ENCODE results near the gene NIN. TPM values are rescaled to one million over a fixed set of nuclear protein-coding genes. Genes with fewer than 3 reads are reported as not detected.

Gene NIN
- total and polyA plus RNA-seq, 4 donors: 17.9 to 46.9 (median 33.1) TPM

DNA sequence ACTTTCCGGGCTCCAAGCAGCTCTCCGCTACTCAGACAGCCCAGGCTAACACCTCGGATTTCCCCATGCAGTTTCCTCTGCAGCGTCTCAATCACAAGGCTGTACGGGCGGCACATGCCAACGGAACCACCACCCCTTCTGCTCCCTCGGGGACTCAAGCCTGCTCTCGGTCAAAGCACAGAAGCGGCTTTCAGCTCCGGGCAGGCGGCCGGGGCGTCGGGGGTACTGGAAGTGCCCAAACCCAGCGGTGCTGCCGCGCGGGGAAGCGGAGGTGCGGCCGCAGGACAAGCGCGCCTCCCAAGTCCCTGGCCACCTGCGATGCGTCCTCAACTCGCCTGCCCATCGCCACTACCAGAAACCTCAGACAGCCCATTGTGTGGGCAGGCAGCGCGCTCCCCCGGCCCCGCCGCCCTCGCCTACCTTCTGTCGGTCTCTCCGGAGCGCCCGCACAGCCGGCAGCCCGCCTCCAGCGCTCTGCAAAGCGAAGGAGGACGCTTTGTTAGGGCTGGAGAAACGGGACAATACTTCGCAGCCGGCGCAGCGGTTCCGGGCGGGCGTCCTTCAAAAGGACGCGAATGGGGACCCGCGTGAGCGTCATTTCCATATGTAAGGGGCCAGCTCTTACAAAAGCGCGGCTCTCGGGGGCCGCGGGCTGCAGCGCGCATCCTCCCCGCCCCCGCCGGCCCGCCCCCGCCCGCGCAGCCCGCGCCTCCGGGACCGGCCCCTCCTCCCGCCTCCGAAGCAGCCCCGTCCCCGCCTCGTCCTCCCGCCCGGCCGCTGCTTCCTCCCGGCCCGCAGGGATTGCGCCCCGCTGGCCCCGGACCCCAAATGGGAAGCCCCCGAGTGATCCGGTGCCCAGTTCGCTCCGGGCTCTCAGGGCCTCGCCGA lies 674 bp downstream of the NIN start:
- no peaks in the 10 kb centered on the region for H3K9me3 ChIP-seq (ENCODE audit: control insufficient read depth, insufficient read depth, low read length)
- H3K4me1 ChIP-seq (ENCODE audit: control insufficient read depth, insufficient read depth, low read length): peaks cover 22% of the 10 kb centered on the region
- H3K4me3 ChIP-seq (ENCODE audit: low read depth, low read length): peak overlapping the region; percentile 74
- H3K27me3 ChIP-seq (ENCODE audit: control insufficient read depth, insufficient read depth, low read length): peaks cover 3% of the 10 kb centered on the region
- H3K36me3 ChIP-seq (ENCODE audit: control insufficient read depth, insufficient read depth, low read length): no peaks in the 10 kb centered on the region
- peak in 4 of 6 donors; percentile 49 to 85 (median 68) for DNase-seq (ENCODE audit: low read depth in 4 of 6, low spot score in 6 of 6)
- 0% methylated on average over 93 of the region's 93 CpGs for WGBS (ENCODE audit: insufficient coverage)
- peak overlapping the region; percentile 89 for H3K27ac ChIP-seq (ENCODE audit: low read depth, low read length)

DNA sequence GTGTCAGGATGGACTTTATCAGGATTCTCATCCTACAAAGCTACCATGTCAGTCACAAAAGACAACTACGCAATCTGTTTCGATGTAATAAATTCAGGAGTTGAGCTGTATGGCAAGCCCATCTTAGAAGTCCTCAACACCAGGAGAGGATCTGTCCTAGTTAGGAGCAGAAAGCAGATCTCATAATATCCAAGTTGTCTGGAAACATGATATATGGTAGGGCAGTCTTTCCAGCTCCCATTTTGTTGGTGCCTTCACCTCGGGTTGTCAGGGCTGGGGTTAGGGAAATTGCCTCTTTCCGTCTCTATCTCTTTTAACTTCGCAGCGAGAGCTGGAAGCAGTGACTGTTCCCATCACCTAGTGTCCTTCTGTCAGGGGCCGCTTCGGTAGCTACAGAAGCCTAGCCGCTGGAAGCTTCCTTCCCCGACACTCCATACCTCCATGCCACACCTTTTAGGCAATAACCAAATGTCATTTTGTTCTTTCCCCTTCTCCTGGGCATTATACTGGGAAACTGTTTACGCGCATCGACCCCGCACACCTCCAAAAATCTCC lies 1.4 kb downstream of the NIN start:
- H3K4me1 ChIP-seq (ENCODE audit: control insufficient read depth, insufficient read depth, low read length): peaks cover 22% of the 10 kb centered on the region
- H3K36me3 ChIP-seq (ENCODE audit: control insufficient read depth, insufficient read depth, low read length): no peaks in the 10 kb centered on the region
- peak in 1 of 6 donors; percentile 63 for DNase-seq (ENCODE audit: low read depth in 4 of 6, low spot score in 6 of 6)
- WGBS (ENCODE audit: insufficient coverage): 3% methylated on average over 10 of the region's 14 CpGs
- H3K27ac ChIP-seq (ENCODE audit: low read depth, low read length): peak overlapping the region; percentile 89
- peak overlapping the region; percentile 74 for H3K4me3 ChIP-seq (ENCODE audit: low read depth, low read length)
- H3K27me3 ChIP-seq (ENCODE audit: control insufficient read depth, insufficient read depth, low read length): no peaks in the 10 kb centered on the region
- no peaks in the 10 kb centered on the region for H3K9me3 ChIP-seq (ENCODE audit: control insufficient read depth, insufficient read depth, low read length)

DNA sequence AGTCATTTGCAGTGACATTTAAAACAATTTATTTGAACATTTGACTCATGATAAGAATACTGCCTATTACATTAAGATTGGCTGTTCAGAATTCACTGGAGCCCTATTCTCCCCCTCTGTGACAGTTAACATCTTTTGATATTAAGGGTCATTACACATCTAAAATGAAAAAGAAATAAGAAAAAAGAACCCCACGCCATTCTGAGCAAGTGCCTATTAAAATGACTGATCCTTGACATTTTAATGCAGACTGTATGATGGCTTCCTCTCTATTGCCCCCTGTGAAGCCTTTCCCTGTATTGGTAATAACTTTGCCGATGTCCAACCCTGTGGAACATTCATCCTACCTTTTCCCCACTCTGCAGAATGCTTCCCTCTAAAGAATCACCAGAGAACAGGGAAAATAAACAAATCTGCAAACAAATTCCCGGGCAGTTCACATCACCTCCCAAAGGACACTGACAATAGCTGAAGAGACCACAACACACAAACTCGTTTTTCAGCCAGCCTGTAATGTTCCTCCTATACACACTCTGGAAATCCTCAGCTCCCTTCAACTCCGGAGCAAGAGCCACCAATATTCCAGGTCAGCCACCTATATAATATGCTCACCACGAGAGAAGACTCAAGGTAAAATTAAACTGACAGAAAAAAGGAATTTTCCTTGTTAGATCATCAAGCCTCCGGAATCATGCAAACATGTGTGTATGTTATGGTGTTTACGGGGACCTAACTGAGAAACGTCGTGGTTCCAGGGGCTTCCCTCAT lies 2.1 kb downstream of the NIN start:
- peak in 2 of 6 donors; percentile 39 to 68 for DNase-seq (ENCODE audit: low read depth in 4 of 6, low spot score in 6 of 6)
- Histone ChIP-seq H3K36me3 (ENCODE audit: control insufficient read depth, insufficient read depth, low read length) (no peaks in the 10 kb centered on the region), H3K4me3 (ENCODE audit: low read depth, low read length) (peak overlapping the region; percentile 74), H3K27ac (ENCODE audit: low read depth, low read length) (no peak overlapping the region), H3K27me3 (ENCODE audit: control insufficient read depth, insufficient read depth, low read length) (no peaks in the 10 kb centered on the region), H3K4me1 (ENCODE audit: control insufficient read depth, insufficient read depth, low read length) (peaks cover 22% of the 10 kb centered on the region), H3K9me3 (ENCODE audit: control insufficient read depth, insufficient read depth, low read length) (no peaks in the 10 kb centered on the region)
- 24% methylated on average over 2 of the region's 10 CpGs for WGBS (ENCODE audit: insufficient coverage)

DNA sequence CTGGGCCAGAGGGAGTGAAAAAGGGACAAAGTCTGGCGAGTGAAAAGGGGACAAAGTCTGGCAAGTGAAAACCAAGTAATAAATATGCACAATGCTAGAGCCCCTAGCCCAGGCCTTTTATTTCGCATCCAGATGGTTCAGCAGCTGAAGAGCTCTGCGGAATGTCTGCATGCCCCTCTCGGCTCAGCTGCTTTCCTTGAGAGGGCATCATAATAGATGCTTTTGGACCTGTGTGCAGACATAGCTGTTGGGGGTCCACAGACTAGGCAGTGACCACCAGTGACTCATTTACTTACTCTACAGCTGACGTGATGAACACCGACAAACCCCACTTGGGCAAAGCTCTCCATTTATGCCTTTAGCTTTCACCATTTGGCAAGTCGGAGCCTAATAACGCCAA lies 4.3 kb downstream of the NIN start:
- Histone ChIP-seq H3K9me3 (ENCODE audit: control insufficient read depth, insufficient read depth, low read length) (no peaks in the 10 kb centered on the region), H3K4me1 (ENCODE audit: control insufficient read depth, insufficient read depth, low read length) (peaks cover 30% of the 10 kb centered on the region), H3K4me3 (ENCODE audit: low read depth, low read length) (no peak overlapping the region), H3K36me3 (ENCODE audit: control insufficient read depth, insufficient read depth, low read length) (no peaks in the 10 kb centered on the region), H3K27me3 (ENCODE audit: control insufficient read depth, insufficient read depth, low read length) (no peaks in the 10 kb centered on the region), H3K27ac (ENCODE audit: low read depth, low read length) (no peak overlapping the region)
- peak in 2 of 6 donors; percentile 82 to 86 for DNase-seq (ENCODE audit: low read depth in 4 of 6, low spot score in 6 of 6)
- 27% methylated on average over 6 of the region's 8 CpGs for WGBS (ENCODE audit: insufficient coverage)

DNA sequence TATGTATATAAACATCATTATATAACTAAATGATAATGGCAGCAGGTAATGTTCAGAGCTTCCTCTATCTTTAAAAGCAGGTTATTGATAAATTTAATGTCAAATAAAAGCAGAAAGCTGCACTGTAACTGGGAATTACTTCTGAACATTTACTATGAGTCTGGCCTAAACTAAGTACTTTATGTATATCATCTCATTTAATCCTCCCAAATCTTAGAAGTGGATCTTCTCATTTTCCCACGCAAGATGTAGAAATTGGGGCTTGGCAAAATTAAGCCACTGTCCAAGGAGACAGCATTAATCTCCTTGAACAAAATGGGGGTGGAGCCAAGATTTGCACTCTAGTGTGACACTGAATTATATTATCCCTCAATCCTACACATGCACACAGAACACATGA lies 5.7 kb downstream of the NIN start:
- no peak overlapping the region for H3K27ac ChIP-seq (ENCODE audit: low read depth, low read length)
- DNase-seq (ENCODE audit: low read depth in 4 of 6, low spot score in 6 of 6): no peak
- H3K27me3 ChIP-seq (ENCODE audit: control insufficient read depth, insufficient read depth, low read length): no peaks in the 10 kb centered on the region
- no peaks in the 10 kb centered on the region for H3K9me3 ChIP-seq (ENCODE audit: control insufficient read depth, insufficient read depth, low read length)
- H3K4me1 ChIP-seq (ENCODE audit: control insufficient read depth, insufficient read depth, low read length): peaks cover 29% of the 10 kb centered on the region
- H3K4me3 ChIP-seq (ENCODE audit: low read depth, low read length): no peak overlapping the region
- H3K36me3 ChIP-seq (ENCODE audit: control insufficient read depth, insufficient read depth, low read length): no peaks in the 10 kb centered on the region
- WGBS (ENCODE audit: insufficient coverage): no CpG with 5 or more reads among the region's 1 CpG

DNA sequence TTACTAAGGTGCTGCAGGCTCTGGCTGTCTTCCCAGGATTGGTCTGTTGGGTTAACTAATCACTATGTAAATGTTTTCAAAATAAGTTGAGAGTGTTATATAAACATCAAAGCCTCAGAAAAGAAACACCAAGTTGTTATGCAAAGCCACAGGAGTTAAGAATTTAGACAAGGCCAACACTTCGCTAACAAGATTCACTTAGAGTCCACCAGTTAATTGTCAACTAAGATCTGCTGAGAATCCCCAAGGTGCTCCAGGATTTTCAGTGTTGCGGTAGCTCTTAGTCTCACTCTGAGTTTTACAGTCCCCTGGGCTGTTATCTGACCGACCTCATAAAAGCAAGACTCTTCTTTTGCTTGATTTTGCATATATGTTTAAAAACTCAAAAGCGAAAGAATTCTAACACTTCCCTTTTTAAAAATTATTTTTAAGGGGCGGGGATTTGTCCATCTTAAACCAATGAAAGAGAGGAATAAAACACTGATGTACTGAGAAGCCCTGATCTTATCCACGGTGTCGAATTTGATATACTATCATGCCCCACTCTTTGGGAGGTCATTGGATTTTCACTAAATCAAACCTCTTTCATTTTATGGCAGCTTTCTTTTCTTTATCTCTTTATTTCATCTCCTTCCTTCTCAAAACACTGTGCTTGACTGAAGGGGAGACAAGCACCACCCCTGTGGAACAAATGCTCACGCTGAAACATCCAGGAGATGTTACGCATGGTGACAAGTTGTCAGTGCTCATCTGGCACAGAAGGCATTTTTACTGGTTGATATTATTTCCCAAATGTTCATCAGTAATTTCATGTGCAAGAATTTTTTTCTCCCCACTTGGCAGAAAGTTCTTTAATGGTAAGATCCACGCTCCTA lies 7.0 kb downstream of the NIN start:
- Histone ChIP-seq H3K4me3 (ENCODE audit: low read depth, low read length) (no peak overlapping the region), H3K36me3 (ENCODE audit: control insufficient read depth, insufficient read depth, low read length) (no peaks in the 10 kb centered on the region), H3K9me3 (ENCODE audit: control insufficient read depth, insufficient read depth, low read length) (no peaks in the 10 kb centered on the region), H3K27ac (ENCODE audit: low read depth, low read length) (no peak overlapping the region), H3K27me3 (ENCODE audit: control insufficient read depth, insufficient read depth, low read length) (no peaks in the 10 kb centered on the region), H3K4me1 (ENCODE audit: control insufficient read depth, insufficient read depth, low read length) (peaks cover 21% of the 10 kb centered on the region)
- WGBS (ENCODE audit: insufficient coverage): 60% methylated on average over 1 of the region's 10 CpGs
- peak in 1 of 6 donors; percentile 68 for DNase-seq (ENCODE audit: low read depth in 4 of 6, low spot score in 6 of 6)

DNA sequence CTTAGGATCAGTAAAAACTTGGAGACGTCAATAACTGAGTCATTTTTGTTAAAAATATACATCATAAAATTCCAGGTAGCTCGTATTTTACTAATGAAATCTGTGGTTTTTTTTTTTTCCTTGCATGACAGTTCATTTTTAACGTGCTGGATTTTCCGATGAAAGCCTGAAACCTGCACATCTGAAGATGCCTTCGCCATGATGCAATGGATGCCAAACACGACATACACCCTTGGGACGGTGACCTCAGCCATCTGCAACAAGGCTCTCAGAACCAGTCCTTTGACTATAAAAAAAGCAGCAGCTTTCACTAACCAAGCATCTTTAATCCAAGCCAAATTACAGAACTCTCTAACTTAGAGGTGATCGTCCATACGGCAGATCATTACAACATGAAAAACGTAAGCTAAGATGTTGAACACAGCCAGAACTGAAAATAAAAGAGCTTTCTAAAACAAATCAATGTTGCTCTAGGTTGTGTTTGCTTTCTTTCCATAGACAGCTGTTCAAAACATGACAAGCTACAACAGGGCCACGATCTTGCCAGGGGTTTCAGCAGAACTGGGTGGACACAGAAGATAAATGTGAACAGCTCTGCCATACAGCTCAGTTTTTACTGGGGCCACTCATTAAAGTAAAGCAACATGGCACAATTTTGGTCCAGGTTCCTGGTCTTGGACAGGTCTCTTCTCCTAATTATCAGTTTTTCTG lies 7.8 kb downstream of the NIN start:
- no peaks in the 10 kb centered on the region for H3K9me3 ChIP-seq (ENCODE audit: control insufficient read depth, insufficient read depth, low read length)
- no peaks in the 10 kb centered on the region for H3K36me3 ChIP-seq (ENCODE audit: control insufficient read depth, insufficient read depth, low read length)
- peaks cover 21% of the 10 kb centered on the region for H3K4me1 ChIP-seq (ENCODE audit: control insufficient read depth, insufficient read depth, low read length)
- no peak overlapping the region for H3K4me3 ChIP-seq (ENCODE audit: low read depth, low read length)
- no peak for DNase-seq (ENCODE audit: low read depth in 4 of 6, low spot score in 6 of 6)
- H3K27ac ChIP-seq (ENCODE audit: low read depth, low read length): no peak overlapping the region
- H3K27me3 ChIP-seq (ENCODE audit: control insufficient read depth, insufficient read depth, low read length): no peaks in the 10 kb centered on the region
- 48% methylated on average over 7 of the region's 11 CpGs for WGBS (ENCODE audit: insufficient coverage)

DNA sequence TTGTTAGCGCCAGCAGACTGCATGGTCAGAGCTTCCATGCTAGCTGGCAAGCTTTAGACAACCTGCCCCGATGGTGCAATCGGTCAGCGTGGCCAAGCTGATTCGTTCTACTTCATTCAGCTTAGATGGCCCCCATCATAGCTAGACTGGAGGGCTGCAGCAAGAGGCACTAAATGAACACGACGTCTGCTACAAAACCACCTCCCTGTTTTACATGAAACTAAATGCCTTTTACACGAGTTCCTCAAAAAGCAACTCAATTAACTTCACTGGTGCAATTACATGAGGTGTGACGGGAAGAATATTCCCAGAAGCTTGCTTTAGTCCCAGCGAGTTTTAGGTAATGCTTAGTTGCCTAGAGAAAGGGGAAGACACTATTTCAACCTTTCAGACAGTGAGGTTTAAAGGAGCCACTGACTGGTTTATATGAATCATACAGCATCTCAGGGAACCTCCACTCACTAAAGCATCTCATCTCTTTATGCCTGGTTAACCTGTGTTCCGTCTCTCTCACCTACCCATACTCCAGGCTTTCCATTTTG lies 8.4 kb downstream of the NIN start:
- H3K27me3 ChIP-seq (ENCODE audit: control insufficient read depth, insufficient read depth, low read length): no peaks in the 10 kb centered on the region
- WGBS (ENCODE audit: insufficient coverage): 23% methylated on average over 5 of the region's 11 CpGs
- H3K27ac ChIP-seq (ENCODE audit: low read depth, low read length): no peak overlapping the region
- H3K9me3 ChIP-seq (ENCODE audit: control insufficient read depth, insufficient read depth, low read length): no peaks in the 10 kb centered on the region
- peaks cover 3% of the 10 kb centered on the region for H3K36me3 ChIP-seq (ENCODE audit: control insufficient read depth, insufficient read depth, low read length)
- no peak overlapping the region for H3K4me3 ChIP-seq (ENCODE audit: low read depth, low read length)
- peaks cover 20% of the 10 kb centered on the region for H3K4me1 ChIP-seq (ENCODE audit: control insufficient read depth, insufficient read depth, low read length)
- peak in 2 of 6 donors; percentile 33 to 78 for DNase-seq (ENCODE audit: low read depth in 4 of 6, low spot score in 6 of 6)
